Measurements from ENCODE around the gene ITPKA. TPM values are rescaled to one million over a fixed set of nuclear protein-coding genes. Genes with fewer than 3 reads are reported as not detected.

Gene ITPKA
- total and polyA plus RNA-seq, 2 of the 13 experiments (the other 11 are each of a cell fraction or from before 2014, with no cell fraction given) = 13.2 to 41.3 TPM

GRCh38 chr15:41493205-41493901, at the start of gene ITPKA (continued):
- TF ChIP-seq ZNF878 (CRISPR knock-in tag; IDR thresholded peaks at IDR 0.05) (peak; percentile 91; the same call in 1 of the 2 replicates), ZNF382 (CRISPR knock-in tag; IDR thresholded peaks at IDR 0.05; ENCODE audit: borderline replicate concordance) (no peak), ZNF850 (CRISPR knock-in tag; conservative IDR thresholded peaks at IDR 0.05) (peak; percentile 77; the same call in 1 of the 2 replicates), NR2F2 (IDR thresholded peaks at IDR 0.05; ENCODE audit: borderline replicate concordance, low read depth) (no peak; the same call in 1 of the 2 replicates), ZBTB8A (CRISPR knock-in tag; IDR thresholded peaks at IDR 0.05; ENCODE audit: borderline replicate concordance, low read depth) (0 out of 2 replicates have a peak, but pooled peaks have one; percentile 78), MED8 (CRISPR knock-in tag; IDR thresholded peaks at IDR 0.05; ENCODE audit: insufficient replicate concordance) (no peak), ZBTB42 (CRISPR knock-in tag; IDR thresholded peaks at IDR 0.05) (no peak), PLSCR1 (CRISPR knock-in tag; IDR thresholded peaks at IDR 0.05; ENCODE audit: borderline replicate concordance) (no peak), DZIP1 (CRISPR knock-in tag; IDR thresholded peaks at IDR 0.05) (no peak), ZNF451 (CRISPR knock-in tag; IDR thresholded peaks at IDR 0.05) (peak; percentile 78; the same call in 1 of the 2 replicates), ZNF879 (CRISPR knock-in tag; IDR thresholded peaks at IDR 0.05) (peak; percentile 82; the same call in 1 of the 2 replicates), ZNF329 (CRISPR knock-in tag; IDR thresholded peaks at IDR 0.05; ENCODE audit: low read depth) (no peak), PITX1 (CRISPR knock-in tag; IDR thresholded peaks at IDR 0.05) (peak; percentile 61), ZNF446 (CRISPR knock-in tag; IDR thresholded peaks at IDR 0.05) (peak; percentile 23; the same call in 1 of the 2 replicates), TBX2 (CRISPR knock-in tag; IDR thresholded peaks at IDR 0.05; ENCODE audit: borderline replicate concordance) (peak; percentile 62; the same call in 1 of the 2 replicates), ZSCAN25 (CRISPR knock-in tag; IDR thresholded peaks at IDR 0.05) (peak; percentile 40; the same call in 1 of the 2 replicates), E2F1 (CRISPR knock-in tag; IDR thresholded peaks at IDR 0.05) (peak; percentile 68; the same call in 1 of the 2 replicates), SIN3A (IDR thresholded peaks at IDR 0.05; ENCODE audit: borderline replicate concordance, low read depth, low read length) (peak; percentile 44; the same call in 1 of the 2 replicates), PRPF4 (IDR thresholded peaks at IDR 0.05; ENCODE audit: low read depth, low read length, poor library complexity, severe bottlenecking) (no peak), ZNF549 (CRISPR knock-in tag; IDR thresholded peaks at IDR 0.05) (no peak), ZNF800 (CRISPR knock-in tag; IDR thresholded peaks at IDR 0.05) (no peak), GATAD1 (CRISPR knock-in tag; IDR thresholded peaks at IDR 0.05) (peak; percentile 22; the same call in 1 of the 2 replicates), HNRNPLL (IDR thresholded peaks at IDR 0.05; ENCODE audit: low read depth, low read length, poor library complexity, severe bottlenecking) (peak; percentile 83)
